H1 (cell line): ENCODE measurements around the gene CACNG3. TPM values are rescaled to one million over a fixed set of nuclear protein-coding genes. Genes with fewer than 3 reads are reported as not detected.

ENCODE experiments used
- CBX5 ChIP-seq: fragments of 300-800, 300-1000 bp; sonication (generic); IDR thresholded peaks from 2 replicates; pipeline ENCODE4 v1.7.1; 2016; ENCODE audit warnings: antibody characterized with exemption, low read length, low read depth
- RFX5 ChIP-seq: IDR thresholded peaks from 2 replicates; pipeline ENCODE4 v1.6.1; 2011; ENCODE audit warnings: low read depth, low read length, improper control_type of control experiment, borderline replicate concordance
- SIX5 ChIP-seq: IDR thresholded peaks from 2 replicates; pipeline ENCODE4 v1.6.1; 2011; ENCODE audit warnings: mild to moderate bottlenecking, low read depth, low read length
- SUZ12 ChIP-seq: fragments of 200-600 bp; sonication (generic); IDR thresholded peaks from 2 replicates; pipeline ENCODE4 v1.6.1; 2012; ENCODE audit warnings: mild to moderate bottlenecking, inconsistent platforms, low read length, moderate library complexity, mixed read lengths
- TAF1 ChIP-seq: IDR thresholded peaks from 2 replicates; pipeline ENCODE4 v1.6.1; 2011; ENCODE audit warnings: mild to moderate bottlenecking, low read depth, low read length
- TCF12 ChIP-seq: IDR thresholded peaks from 2 replicates; pipeline ENCODE4 v1.6.1; 2011; ENCODE audit warnings: low read depth, mild to moderate bottlenecking, low read length
- polyA plus RNA-seq, 7 experiments: library from polyadenylated mRNA; depleted of rRNA in 3 of 7; stranded (reverse) in 5 of 7; unstranded in 2 of 7; fragments of >200 nt in 5 of 7; fragments of 200-250 nt in 2 of 7; gene quantifications; 1 replicate in 5 of 7; 2 replicates in 1 of 7; 4 replicates in 1 of 7; pipeline versions ENCODE4 v1.2.1 to v1.2.3, GENCODE V29; 2011 to 2013; ENCODE audit warnings: missing spikeins in 2 of 7, mixed read lengths in 2 of 7
- total RNA-seq: library from RNA; stranded (reverse); fragmentation: NEBNext Ultra II Directional; extraction: Animal tissue kit (Norgen Biotek cat#: 25700); gene quantifications from 2 replicates; pipeline ENCODE4 v1.2.1, GENCODE V29; 2021
- TF ChIP-seq, protein P1 (sequence below), 3 experiments: IDR thresholded peaks; 1 replicate in 2 of 3; 2 replicates in 1 of 3; pipeline versions ENCODE4 v1.5.1 to v1.6.1; 2011; ENCODE audit warnings: low read length in 3 of 3, mild to moderate bottlenecking in 3 of 3, inconsistent platforms in 2 of 3, low read depth in 1 of 3, moderate library complexity in 1 of 3; ENCODE audit not compliant: insufficient read depth in 1 of 3; ENCODE audit errors: control extremely low read depth in 1 of 3

The CACNG3 gene
- total and polyA plus RNA-seq, 2 of the 8 experiments (the other 6 are each of a cell fraction or from before 2014, with no cell fraction given), result 0.12 TPM; not detected in 1

DNA sequence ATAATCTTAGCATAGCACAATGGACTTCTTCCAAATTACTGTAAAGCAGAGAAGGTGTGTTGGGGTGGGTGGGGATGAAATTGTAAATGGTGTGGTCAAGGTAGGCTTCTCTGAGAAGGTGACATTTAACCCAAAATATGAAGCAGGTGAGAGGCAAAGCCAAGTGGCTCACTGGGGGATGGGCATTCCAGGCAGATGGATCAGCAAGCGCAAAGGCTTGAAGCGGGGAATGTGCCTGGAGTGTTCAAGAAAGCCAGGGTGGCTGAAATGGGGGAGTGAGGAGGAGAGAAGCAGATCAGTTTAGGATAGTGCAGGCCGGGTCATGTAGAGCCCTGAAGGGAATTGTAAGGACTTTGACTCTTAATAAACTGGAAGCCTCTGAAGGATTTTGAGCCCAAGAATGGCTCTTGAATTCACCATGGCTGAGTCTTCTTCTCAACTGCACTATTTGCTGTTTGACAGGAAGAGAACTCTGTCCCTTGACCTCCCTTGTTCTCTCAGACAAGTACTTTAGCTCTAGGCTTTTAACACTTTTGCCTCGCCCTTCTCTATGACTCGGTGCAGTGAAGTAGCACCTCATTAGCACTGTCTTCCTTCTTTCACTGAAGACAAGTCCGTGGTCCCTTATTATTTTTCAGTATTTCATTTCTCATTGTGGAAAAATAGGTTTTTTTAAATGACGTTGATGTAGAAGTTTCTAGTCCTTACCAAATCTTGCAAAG lies 14.7 kb downstream of the CACNG3 start (continued):
- TF ChIP-seq SIX5 (no peak), TAF1 (no peak), CBX5 (no peak), SUZ12 (no peak), TCF12 (no peak), RFX5 (no peak)
- TF ChIP-seq, protein P1, sequence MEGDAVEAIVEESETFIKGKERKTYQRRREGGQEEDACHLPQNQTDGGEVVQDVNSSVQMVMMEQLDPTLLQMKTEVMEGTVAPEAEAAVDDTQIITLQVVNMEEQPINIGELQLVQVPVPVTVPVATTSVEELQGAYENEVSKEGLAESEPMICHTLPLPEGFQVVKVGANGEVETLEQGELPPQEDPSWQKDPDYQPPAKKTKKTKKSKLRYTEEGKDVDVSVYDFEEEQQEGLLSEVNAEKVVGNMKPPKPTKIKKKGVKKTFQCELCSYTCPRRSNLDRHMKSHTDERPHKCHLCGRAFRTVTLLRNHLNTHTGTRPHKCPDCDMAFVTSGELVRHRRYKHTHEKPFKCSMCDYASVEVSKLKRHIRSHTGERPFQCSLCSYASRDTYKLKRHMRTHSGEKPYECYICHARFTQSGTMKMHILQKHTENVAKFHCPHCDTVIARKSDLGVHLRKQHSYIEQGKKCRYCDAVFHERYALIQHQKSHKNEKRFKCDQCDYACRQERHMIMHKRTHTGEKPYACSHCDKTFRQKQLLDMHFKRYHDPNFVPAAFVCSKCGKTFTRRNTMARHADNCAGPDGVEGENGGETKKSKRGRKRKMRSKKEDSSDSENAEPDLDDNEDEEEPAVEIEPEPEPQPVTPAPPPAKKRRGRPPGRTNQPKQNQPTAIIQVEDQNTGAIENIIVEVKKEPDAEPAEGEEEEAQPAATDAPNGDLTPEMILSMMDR (IDR thresholded peaks at IDR 0.05; ENCODE audit: control extremely low read depth in 1 of 3, insufficient read depth in 1 of 3, low read depth in 1 of 3, low read length in 3 of 3), result no peak
